K562 (cell line): ENCODE results near the gene MICU1. TPM values are rescaled to one million over a fixed set of nuclear protein-coding genes. Genes with fewer than 3 reads are reported as not detected.

ENCODE experiments used
- BACH1 ChIP-seq: fragments of 200-800 bp; sonication (Bioruptor generic); IDR thresholded peaks from 2 replicates; pipeline ENCODE4 v1.6.1; 2016; ENCODE audit warnings: missing genetic modification characterization, missing compliant biosample characterization
- CHD7 ChIP-seq: fragments of 200-600 bp; sonication (generic); IDR thresholded peaks from one replicate; pipeline ENCODE4 v1.6.1; 2012; ENCODE audit warnings: mild to moderate bottlenecking, low read depth, low read length, inconsistent platforms
- MCM2 ChIP-seq: fragments of 450-650 bp; IDR thresholded peaks from 2 replicates; pipeline ENCODE4 v1.6.1; 2017; ENCODE audit warnings: low read depth, mild to moderate bottlenecking
- SMARCB1 ChIP-seq: IDR thresholded peaks from 2 replicates; pipeline ENCODE4 v1.6.1; 2011; ENCODE audit warnings: improper control_type of control experiment, low read depth; ENCODE audit not compliant: insufficient read length
- ZBTB40 ChIP-seq, 2 experiments: fragments of 450-650 bp in 1 of 2; sonication (generic) in 1 of 2; formaldehyde crosslinking in 1 of 2; IDR thresholded peaks; 2 replicates each; pipeline versions ENCODE4 v1.7.1 to v1.9.0; 2016 to 2022; ENCODE audit warnings: inconsistent platforms in 1 of 2, mild to moderate bottlenecking in 1 of 2, missing genetic modification reagents in 1 of 2
- ZNF449 ChIP-seq: fragments of 250-450 bp; sonication (Bioruptor Pico); IDR thresholded peaks from 2 replicates; pipeline ENCODE4 v1.8.0; 2022; ENCODE audit warnings: moderate library complexity, mild to moderate bottlenecking, inconsistent platforms
- polyA plus RNA-seq, 8 experiments: library from polyadenylated mRNA; depleted of rRNA in 4 of 8; stranded (reverse) in 5 of 8; unstranded in 3 of 8; fragments of >200 nt; fragmentation: Nextera tagmentation in 2 of 8; fragmentation: Illumina TruSeq in 1 of 8; extraction: Ambion mirVana in 2 of 8; extraction: Trizol in 1 of 8; gene quantifications; 2 replicates each; pipeline versions ENCODE4 v1.2.1 to v1.2.3, GENCODE V29; 2011 to 2014; ENCODE audit warnings: inconsistent platforms in 1 of 8, missing spikeins in 1 of 8
- total RNA-seq, 7 experiments: library from RNA; depleted of rRNA in 6 of 7; stranded (reverse); fragments of >200 nt in 6 of 7; fragmentation: Illumina TruSeq in 2 of 7; extraction: Trizol in 2 of 7; gene quantifications; 2 replicates each; pipeline versions ENCODE4 v1.2.1 to v1.2.3, GENCODE V29; 2011 to 2021; ENCODE audit warnings: low replicate concordance in 1 of 7

The MICU1 gene
- total and polyA plus RNA-seq, 9 of the 15 experiments (the other 6 are each of a cell fraction or from before 2014, with no cell fraction given) = 29.3 to 76.8 (median 48.4) TPM

- no peak for TF ChIP-seq CHD7
- no peak for TF ChIP-seq BACH1 (tag)
- TF ChIP-seq SMARCB1 = no peak
- peak; percentile 64 for TF ChIP-seq ZBTB40 (IDR thresholded peaks at IDR 0.05)
- no peak for TF ChIP-seq ZBTB40 (CRISPR knock-in tag; IDR thresholded peaks at IDR 0.05)
- no peak for TF ChIP-seq MCM2
- TF ChIP-seq ZNF449 (CRISPR knock-in tag) = no peak
These were observed 520 bp upstream of the MICU1 start (continued) for GRCh38 chr10:72626444-72626754.
